Upper lobe of left lung (tissue), 6 donors: ENCODE measurements around the gene CARD9. TPM values are rescaled to one million over a fixed set of nuclear protein-coding genes. Genes with fewer than 3 reads are reported as not detected.

Source experiments
- ATAC-seq, 2 donors: fragments of 200-7000 bp; cut with Tn5 transposase; one replicate each; pipeline ENCODE4 v1.9.1; 2022; ENCODE audit warnings: mild to moderate bottlenecking in 2 of 2, moderate library complexity in 2 of 2; ENCODE audit not compliant: low FRiP score in 2 of 2
- DNase-seq, 2 donors: peaks; one replicate each; pipeline ENCODE4 v3.0.0-alpha.2; 2019 to 2020
- H3K27ac ChIP-seq, 4 donors: fragments of 200-600 bp; sonication (generic); one replicate each; pipeline ENCODE4 v1.5.1; 2016 to 2019
- H3K27me3 ChIP-seq, 4 donors: fragments of 200-600 bp; sonication (generic); one replicate each; pipeline ENCODE4 v1.5.1; 2017 to 2019
- H3K36me3 ChIP-seq, 4 donors: fragments of 200-600 bp; sonication (generic); one replicate each; pipeline ENCODE4 v1.5.1; 2016 to 2019
- H3K4me1 ChIP-seq, 4 donors: fragments of 200-600 bp; sonication (generic); one replicate each; pipeline ENCODE4 v1.5.1; 2018 to 2019
- H3K4me3 ChIP-seq, 4 donors: fragments of 200-600 bp; sonication (generic); one replicate each; pipeline ENCODE4 v1.5.1; 2017 to 2019; ENCODE audit warnings: mild to moderate bottlenecking in 2 of 4, moderate library complexity in 1 of 4
- H3K9me3 ChIP-seq, 4 donors: fragments of 200-600 bp; sonication (generic); one replicate each; pipeline ENCODE4 v1.5.1; 2018 to 2019
- CTCF ChIP-seq, 6 experiments: fragments of 450-650 bp in 4 of 6; fragments of 200-600 bp in 2 of 6; sonication (generic) in 2 of 6; IDR thresholded peaks; one replicate each; pipeline ENCODE4 v1.5.1; 2016 to 2019; ENCODE audit warnings: antibody characterized with exemption in 6 of 6
- EP300 ChIP-seq, 4 donors: sonication (generic); formaldehyde crosslinking; IDR thresholded peaks; one replicate each; pipeline ENCODE4 v1.5.1; 2017; ENCODE audit warnings: antibody characterized with exemption in 4 of 4, control low read depth in 2 of 4
- POLR2A ChIP-seq, 4 donors: fragments of 450-650 bp; IDR thresholded peaks; one replicate each; pipeline ENCODE4 v1.5.1; 2016 to 2017; ENCODE audit warnings: antibody characterized with exemption in 4 of 4, mild to moderate bottlenecking in 2 of 4
- POLR2AphosphoS5 ChIP-seq, 2 donors: sonication (generic); formaldehyde crosslinking; IDR thresholded peaks; one replicate each; pipeline ENCODE4 v1.5.1; 2017; ENCODE audit warnings: antibody characterized with exemption in 2 of 2
- WGBS, 2 donors: methylation state at CpG; one replicate each; pipeline ENCODE4 v1.1.5; 2017 to 2018; 5-methylcytosine and 5-hydroxymethylcytosine counted together
- total RNA-seq, 6 donors: library from RNA; depleted of rRNA in 4 of 6; stranded (reverse); fragments of >200 nt in 4 of 6; gene quantifications; one replicate each; pipeline versions ENCODE4 v1.1.0 to v1.2.1, GENCODE V29; 2016 to 2021
- donor health status: DM: no; HTN: no; CAD: no; lungs with moderate emphysema.
- donor health status: DM: no; HTN: yes; CAD: no; lungs with severe emphysema.

CARD9 gene
- total RNA-seq, 6 donors from 2014 or later, result 3.5 to 30.4 (median 16.8) TPM

- ATAC-seq (no peak), DNase-seq (peak in 1 of 2 donors; percentile 21)
- Histone ChIP-seq H3K4me3 (no peak overlapping the region), H3K27ac (no peak overlapping the region), H3K27me3 (no peaks in the 10 kb centered on the region), H3K4me1 (peaks cover 14 to 23% (median 17%) of the 10 kb centered on the region in 4 donors), H3K36me3 (peaks cover 21 to 53% (median 43%) of the 10 kb centered on the region in 4 donors), H3K9me3 (no peaks in the 10 kb centered on the region)
- 93 to 94% methylated on average over 12 of the region's 12 CpGs for WGBS, 2 donors
- no peak for TF ChIP-seq CTCF (IDR thresholded peaks at IDR 0.05)
- TF ChIP-seq POLR2A (IDR thresholded peaks at IDR 0.05), result no peak
- TF ChIP-seq EP300 (IDR thresholded peaks at IDR 0.05), result no peak
- TF ChIP-seq POLR2AphosphoS5 (IDR thresholded peaks at IDR 0.05), result no peak
Measured at GRCh38 chr9:136398286-136398685, 24.8 kb upstream of the CARD9 start.

GRCh38 chr9:136397643-136398042, 24.2 kb upstream of the CARD9 start:
- no peak overlapping the region for H3K4me3 ChIP-seq
- TF ChIP-seq POLR2AphosphoS5 (IDR thresholded peaks at IDR 0.05), result no peak
- no peak for TF ChIP-seq EP300 (IDR thresholded peaks at IDR 0.05)
- TF ChIP-seq CTCF (IDR thresholded peaks at IDR 0.05), result no peak
- no peak for TF ChIP-seq POLR2A (IDR thresholded peaks at IDR 0.05)
- no peak for ATAC-seq
- no peaks in the 10 kb centered on the region for H3K9me3 ChIP-seq
- DNase-seq, result peak in 1 of 2 donors; percentile 6
- peaks cover 21 to 59% (median 49%) of the 10 kb centered on the region in 4 donors for H3K36me3 ChIP-seq
- peaks cover 14 to 23% (median 17%) of the 10 kb centered on the region in 4 donors for H3K4me1 ChIP-seq
- no peaks in the 10 kb centered on the region for H3K27me3 ChIP-seq
- WGBS, 2 donors, result 65 to 67% methylated on average over 4 to 6 of the region's 6 CpGs
- no peak overlapping the region for H3K27ac ChIP-seq

- DNase-seq (no peak), ATAC-seq (no peak)
- no peaks in the 10 kb centered on the region for H3K27me3 ChIP-seq
- no peaks in the 10 kb centered on the region for H3K9me3 ChIP-seq
- WGBS, 2 donors, result 71 to 72% methylated on average over 4 of the region's 4 CpGs
- H3K4me1 ChIP-seq, result peaks cover 14 to 23% (median 17%) of the 10 kb centered on the region in 4 donors
- no peak for TF ChIP-seq CTCF (IDR thresholded peaks at IDR 0.05)
- TF ChIP-seq POLR2A (IDR thresholded peaks at IDR 0.05), result no peak
- TF ChIP-seq EP300 (IDR thresholded peaks at IDR 0.05), result no peak
- TF ChIP-seq POLR2AphosphoS5 (IDR thresholded peaks at IDR 0.05), result no peak
- no peak overlapping the region for H3K4me3 ChIP-seq
- peaks cover 17 to 67% (median 60%) of the 10 kb centered on the region in 4 donors for H3K36me3 ChIP-seq
- H3K27ac ChIP-seq, result no peak overlapping the region
Measured at GRCh38 chr9:136396219-136396515, 22.7 kb upstream of the CARD9 start.

GRCh38 chr9:136395345-136396218, 22.1 kb upstream of the CARD9 start:
- WGBS, 2 donors, result 91 to 94% methylated on average over 21 to 24 of the region's 26 CpGs
- Histone ChIP-seq H3K27ac (no peak overlapping the region), H3K4me3 (no peak overlapping the region), H3K9me3 (no peaks in the 10 kb centered on the region), H3K27me3 (no peaks in the 10 kb centered on the region), H3K36me3 (peaks cover 17 to 71% (median 61%) of the 10 kb centered on the region in 4 donors), H3K4me1 (peaks cover 13 to 21% (median 16%) of the 10 kb centered on the region in 4 donors)
- no peak for ATAC-seq
- DNase-seq, result peak in 1 of 2 donors; percentile 56
- no peak for TF ChIP-seq POLR2A (IDR thresholded peaks at IDR 0.05)

- Histone ChIP-seq H3K27me3 (no peaks in the 10 kb centered on the region), H3K36me3 (peaks cover 17 to 76% (median 62%) of the 10 kb centered on the region in 4 donors), H3K4me3 (no peak overlapping the region), H3K4me1 (peaks cover 10 to 15% (median 12%) of the 10 kb centered on the region in 4 donors), H3K27ac (no peak overlapping the region), H3K9me3 (no peaks in the 10 kb centered on the region)
- ATAC-seq (no peak), DNase-seq (peak in 1 of 2 donors; percentile 57)
- TF ChIP-seq POLR2AphosphoS5 (IDR thresholded peaks at IDR 0.05), result no peak
- TF ChIP-seq EP300 (IDR thresholded peaks at IDR 0.05), result no peak
- TF ChIP-seq POLR2A (IDR thresholded peaks at IDR 0.05), result no peak
- no peak for TF ChIP-seq CTCF (IDR thresholded peaks at IDR 0.05)
- 92 to 94% methylated on average over 9 to 10 of the region's 13 CpGs for WGBS, 2 donors
Measured at GRCh38 chr9:136395020-136395340, 21.5 kb upstream of the CARD9 start.
